GM18502 (cell line): Measurements from ENCODE around the gene SAMSN1.
"Not testable (repeated sequence)": the region's sequence is repeated elsewhere in the genome, so short reads cannot be mapped to it uniquely, and the experiment has no call there.

Source experiments
- ATAC-seq: cut with Tn5 transposase; IDR thresholded peaks from one replicate; pipeline ENCODE4 v1.9.1; 2021; ENCODE audit warnings: mild to moderate bottlenecking; ENCODE audit not compliant: unreplicated experiment, poor library complexity

SAMSN1 gene

DNA sequence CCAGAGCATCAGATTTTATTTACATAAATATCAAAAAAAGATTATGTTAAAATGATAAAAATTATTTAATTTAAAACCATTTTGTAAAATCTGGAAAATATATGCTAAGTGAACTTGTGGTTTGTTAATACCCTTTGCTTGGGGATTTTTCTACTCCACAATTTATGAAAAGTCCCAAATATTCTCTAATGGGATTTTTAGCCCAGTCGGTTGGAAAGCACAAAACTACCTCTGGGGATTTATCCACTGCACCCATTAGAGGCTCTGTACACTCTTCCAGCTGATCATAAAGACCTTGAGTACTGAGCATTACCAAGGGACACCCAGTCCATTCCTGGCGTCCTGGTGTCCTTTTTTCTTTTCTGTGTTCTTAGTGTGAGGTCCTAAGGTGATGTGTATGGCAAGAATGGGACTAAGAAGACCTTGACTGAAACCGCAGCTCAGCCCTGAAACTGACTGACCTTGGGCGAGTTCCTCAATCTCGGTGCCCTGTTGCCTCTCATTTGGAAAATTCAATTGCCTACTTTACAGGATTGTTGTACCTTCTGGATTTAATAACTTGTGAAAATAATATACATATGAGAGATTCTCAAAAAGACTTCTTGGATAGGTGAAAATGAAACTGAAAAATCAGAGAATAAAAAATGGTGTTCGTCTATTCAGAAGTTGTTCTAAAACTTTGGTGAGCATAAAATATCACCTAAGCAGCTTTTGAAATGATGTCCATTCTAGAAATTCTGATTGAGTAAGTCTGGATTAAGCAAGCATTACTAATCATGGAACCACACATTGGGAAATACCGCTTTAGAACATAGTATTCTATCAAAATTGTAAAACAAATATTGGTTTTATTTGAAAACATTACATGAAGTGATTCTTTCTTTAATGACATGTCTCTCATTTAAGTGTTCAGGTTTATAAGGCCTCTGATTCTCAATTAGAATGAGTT lies 21.5 kb upstream of the SAMSN1 start:
- no peak for ATAC-seq

DNA sequence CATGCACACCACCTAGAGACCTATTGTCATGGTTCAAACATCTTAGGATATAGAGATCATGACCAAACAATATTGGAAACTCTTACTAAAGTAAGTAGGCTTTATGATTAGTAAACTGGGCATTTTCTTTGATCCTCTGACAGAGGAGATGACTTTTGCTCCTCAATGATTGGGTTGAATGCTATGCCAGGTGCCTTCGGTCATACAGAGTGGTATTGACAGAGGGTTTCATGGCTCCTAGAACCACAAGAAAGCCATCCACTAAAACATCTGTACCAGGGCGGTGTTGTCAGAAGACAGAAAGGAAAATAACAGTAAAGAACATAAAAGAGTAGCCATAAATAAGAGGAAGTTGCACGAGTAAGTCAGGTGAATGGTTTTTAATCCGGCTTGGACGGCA lies 20.8 kb upstream of the SAMSN1 start:
- no peak for ATAC-seq

GRCh38 chr21:14562959-14563358 lies 16.8 kb upstream of the SAMSN1 start:
- ATAC-seq = no peak

DNA sequence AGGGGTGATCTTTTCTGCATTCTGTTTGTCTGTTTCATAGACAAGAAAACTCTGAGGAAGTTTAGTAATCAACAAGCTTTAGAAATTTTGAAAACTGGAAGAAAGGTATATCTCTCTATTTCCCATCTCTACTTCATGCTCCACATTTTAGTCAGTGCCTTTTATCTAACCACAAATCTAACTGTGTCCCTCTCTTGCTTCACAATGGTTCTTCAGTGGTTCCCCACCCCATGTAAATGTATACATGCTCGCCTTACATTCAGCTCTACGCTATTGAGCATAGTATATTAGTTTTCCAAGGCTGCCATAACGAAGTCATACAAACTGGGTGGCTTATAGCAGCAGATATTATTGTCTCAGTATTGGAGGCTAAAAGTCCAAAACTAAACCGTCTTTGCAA lies 14.4 kb upstream of the SAMSN1 start:
- no peak for ATAC-seq

GRCh38 chr21:14560139-14560538 lies 14.0 kb upstream of the SAMSN1 start:
- no peak for ATAC-seq

- peak; percentile 47 for ATAC-seq
These were observed 13.0 kb upstream of the SAMSN1 start for GRCh38 chr21:14559102-14559501.

- ATAC-seq = peak; percentile 49
These were observed 11.3 kb upstream of the SAMSN1 start for GRCh38 chr21:14557413-14557812.

GRCh38 chr21:14554948-14555347 lies 8.8 kb upstream of the SAMSN1 start:
- no peak for ATAC-seq

- ATAC-seq = no peak
These were observed 7.3 kb upstream of the SAMSN1 start for GRCh38 chr21:14553422-14553821.

- ATAC-seq = no peak
These were observed 5.6 kb upstream of the SAMSN1 start for GRCh38 chr21:14551741-14552140.

DNA sequence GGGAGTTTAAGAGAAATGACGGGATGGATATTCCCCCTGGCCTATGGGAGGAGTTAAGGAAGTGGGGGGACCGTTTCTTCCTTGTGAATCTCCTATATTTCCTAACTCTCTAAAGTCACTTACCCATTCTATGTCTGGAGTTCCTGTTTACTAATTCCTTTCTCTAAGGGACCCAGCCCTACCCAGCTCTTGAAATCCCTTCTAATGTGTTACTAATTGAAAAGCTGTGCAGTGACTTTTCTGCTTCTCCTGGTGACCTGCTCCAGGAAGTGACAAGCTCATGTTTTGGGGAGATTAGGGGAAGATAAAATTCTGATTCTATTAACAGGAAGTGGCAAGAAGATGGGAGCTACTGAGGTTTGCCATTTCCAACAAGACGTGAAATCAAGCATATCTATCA lies 4.0 kb upstream of the SAMSN1 start:
- no peak for ATAC-seq

DNA sequence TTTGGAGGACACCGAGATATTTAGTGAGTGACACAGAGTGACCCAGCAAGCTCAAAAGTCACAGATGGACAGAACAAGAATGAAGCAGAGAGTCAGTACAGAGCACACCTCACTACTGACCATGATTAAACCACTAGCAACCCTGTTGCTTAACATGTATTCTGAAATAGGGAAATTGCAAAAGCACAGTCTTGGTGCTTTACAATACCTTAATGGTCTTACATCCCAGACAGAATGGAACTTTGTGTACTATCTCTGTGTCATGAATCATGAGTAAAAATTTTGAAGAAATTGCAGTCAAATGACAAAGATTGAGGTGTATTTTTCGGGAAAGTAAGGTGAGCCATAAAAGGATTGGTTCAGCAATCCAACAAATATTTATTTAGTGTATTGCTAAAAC lies 2.7 kb upstream of the SAMSN1 start:
- ATAC-seq = no peak

- peak; percentile 46 for ATAC-seq
These were observed 1.9 kb upstream of the SAMSN1 start for GRCh38 chr21:14547834-14548513.

DNA sequence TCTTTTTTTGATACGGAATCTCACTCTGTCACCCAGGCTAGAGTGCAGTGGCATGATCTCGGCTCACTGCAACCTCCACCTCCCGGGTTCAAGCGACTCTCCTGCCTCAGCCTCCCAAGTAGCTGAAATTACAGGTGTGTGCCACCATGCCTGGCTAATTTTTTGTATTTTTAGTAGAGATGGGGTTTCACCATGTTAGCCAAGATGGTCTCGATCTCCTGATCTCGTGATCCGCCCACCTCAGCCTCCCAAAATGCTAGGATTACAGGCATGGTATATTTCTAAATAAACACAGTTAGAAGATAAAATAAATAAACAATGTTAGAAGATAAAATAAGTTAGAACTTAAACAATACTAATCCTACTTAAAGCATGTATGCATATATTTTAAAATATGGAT lies 604 bp upstream of the SAMSN1 start:
- ATAC-seq = not testable (repeated sequence)

DNA sequence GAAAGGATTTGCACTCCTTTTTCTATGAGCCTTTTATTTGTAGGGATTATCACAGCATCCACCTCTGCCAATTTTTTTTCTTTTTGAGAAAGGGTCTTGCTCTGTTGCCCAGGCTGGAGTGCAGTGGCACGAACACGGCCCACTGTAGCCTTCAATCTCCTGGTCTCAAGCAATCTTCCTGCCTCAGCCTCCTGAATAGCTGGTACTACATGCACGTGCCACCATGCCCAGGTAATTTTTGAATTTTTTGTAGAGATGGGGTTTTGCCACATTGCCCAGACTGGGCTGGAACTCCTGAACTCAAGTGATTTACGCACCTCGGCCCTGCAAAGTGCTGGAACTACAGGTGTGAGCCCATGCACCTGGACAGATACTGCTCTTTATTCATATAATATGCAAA lies 2.1 kb downstream of the SAMSN1 start:
- no peak for ATAC-seq

DNA sequence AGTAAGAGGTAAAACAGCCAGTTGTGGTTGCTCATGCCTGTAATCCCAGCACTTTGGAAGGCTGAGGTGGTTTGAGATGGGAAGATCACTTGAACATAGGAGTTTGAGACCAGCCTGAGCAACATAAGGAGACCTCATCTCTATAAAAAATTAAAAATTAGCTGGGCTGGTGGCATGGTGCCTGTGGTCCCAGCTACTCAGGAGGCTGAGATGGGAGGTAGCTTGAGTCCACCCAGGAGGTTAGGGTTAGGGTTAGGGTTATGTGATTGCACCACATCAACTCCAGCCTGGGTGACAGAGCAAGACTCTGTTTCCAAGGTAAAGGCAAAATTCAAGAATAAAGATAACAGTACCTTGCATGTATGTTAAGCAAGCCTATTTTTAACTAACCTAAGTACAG lies 3.5 kb downstream of the SAMSN1 start:
- no peak for ATAC-seq

DNA sequence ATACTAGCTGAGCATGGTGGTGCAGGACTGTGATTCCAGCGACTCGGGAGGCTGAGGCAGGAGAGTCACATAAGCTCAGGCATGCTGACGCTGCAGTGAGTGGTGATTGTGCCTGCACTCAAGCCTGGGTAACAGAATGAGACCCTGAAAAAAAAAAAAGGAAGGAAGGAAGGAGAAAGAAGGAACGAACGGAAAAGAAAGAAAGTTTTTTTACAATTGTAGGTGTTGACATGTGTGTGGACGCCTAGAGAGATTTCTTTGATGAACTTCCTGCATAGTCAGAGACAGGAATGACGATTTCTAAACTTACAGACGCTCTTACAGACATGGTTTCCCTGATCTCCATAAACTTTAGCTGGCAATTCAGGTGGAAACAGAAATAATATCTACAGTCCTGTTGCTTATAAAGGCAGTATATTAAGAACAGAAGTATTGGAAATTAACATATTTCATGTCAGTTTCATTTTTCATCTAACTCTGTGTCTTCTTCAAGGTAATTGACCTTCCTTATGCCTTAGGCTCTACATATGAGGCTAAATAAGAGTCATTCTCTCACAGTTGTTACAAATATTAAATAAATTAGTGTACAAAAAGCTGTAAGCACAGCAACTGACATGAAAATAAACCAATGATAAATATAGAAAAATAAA lies 4.1 kb downstream of the SAMSN1 start:
- ATAC-seq = no peak

DNA sequence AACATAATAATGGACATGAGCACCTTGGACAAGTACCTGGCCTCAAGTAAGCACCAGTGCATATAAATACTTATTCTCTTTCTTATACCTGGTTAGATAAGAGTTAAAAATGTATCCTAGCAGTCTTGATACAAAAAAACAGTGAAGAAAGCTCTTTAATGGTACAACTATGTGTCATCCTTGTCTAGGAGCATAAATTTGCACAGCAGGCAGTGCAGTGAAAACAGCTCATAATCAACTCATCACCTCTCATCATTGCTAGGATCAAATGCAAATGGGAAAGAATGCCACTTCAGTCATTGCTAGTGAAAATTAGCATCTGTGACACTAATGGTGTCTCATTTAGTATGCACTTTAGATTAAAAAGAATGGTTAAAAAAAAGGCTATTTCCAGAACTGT lies 7.6 kb downstream of the SAMSN1 start:
- no peak for ATAC-seq

GRCh38 chr21:14536929-14537328 lies 9.2 kb downstream of the SAMSN1 start:
- no peak for ATAC-seq

DNA sequence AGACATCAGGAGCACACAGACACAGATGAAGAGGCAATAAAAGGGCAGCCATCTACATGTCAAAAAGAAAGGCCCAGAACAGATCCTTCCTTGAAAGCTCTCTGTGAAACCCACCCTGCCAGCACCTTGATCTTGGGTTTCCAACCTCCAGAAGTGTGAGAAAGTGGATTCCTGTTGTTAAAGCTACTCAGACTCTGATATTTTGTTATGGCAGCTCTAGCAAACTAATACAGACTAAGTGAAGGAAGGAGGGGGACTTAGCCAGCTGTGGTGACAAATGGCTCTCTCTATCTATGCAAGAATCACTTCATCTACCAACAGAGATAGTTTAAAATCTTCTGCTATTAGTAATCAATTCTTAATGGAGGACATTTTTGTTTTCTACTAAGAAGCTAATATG lies 10.4 kb downstream of the SAMSN1 start:
- ATAC-seq = no peak
